Neuronal stem cell (in vitro differentiated cells): ENCODE measurements around the gene SPATC1L.
A peak's percentile ranks its signal among the peaks of the same experiment; 100 is the strongest.

Experiments
- DNase-seq: peaks from one replicate; pipeline ENCODE4 v3.0.0-alpha.2; 2013; ENCODE audit warnings: low spot score
- H2AFZ ChIP-seq: one replicate; pipeline ENCODE4 v1.6.1; 2013; ENCODE audit warnings: mild to moderate bottlenecking, low read length, inconsistent platforms
- H2AK5ac ChIP-seq: 2 replicates; pipeline ENCODE4 v1.6.1; 2013; ENCODE audit warnings: low read depth, mild to moderate bottlenecking, inconsistent platforms, low read length, moderate library complexity, mixed read lengths
- H2BK120ac ChIP-seq: 2 replicates; pipeline ENCODE4 v1.6.1; 2013; ENCODE audit warnings: low read depth, mild to moderate bottlenecking, inconsistent platforms, low read length, moderate library complexity, mixed read lengths
- H2BK12ac ChIP-seq: one replicate; pipeline ENCODE4 v1.6.1; 2013; ENCODE audit warnings: low read length, inconsistent platforms
- H2BK15ac ChIP-seq: 2 replicates; pipeline ENCODE4 v1.6.1; 2013; ENCODE audit warnings: mild to moderate bottlenecking, low read length, inconsistent platforms, mixed read lengths
- H2BK5ac ChIP-seq: one replicate; pipeline ENCODE4 v1.6.1; 2013; ENCODE audit warnings: inconsistent platforms, mild to moderate bottlenecking, low read length, moderate library complexity
- H3K14ac ChIP-seq: one replicate; pipeline ENCODE4 v1.6.1; 2013; ENCODE audit warnings: low read length, inconsistent platforms
- H3K18ac ChIP-seq: 2 replicates; pipeline ENCODE4 v1.6.1; 2013; ENCODE audit warnings: low read length, inconsistent platforms
- H3K23ac ChIP-seq: 2 replicates; pipeline ENCODE4 v1.6.1; 2013; ENCODE audit warnings: low read depth, mild to moderate bottlenecking, mixed read lengths, low read length, inconsistent platforms; ENCODE audit not compliant: poor library complexity
- H3K27ac ChIP-seq: replicated peaks from 3 replicates; pipeline ENCODE4 v1.5.1; 2013; ENCODE audit warnings: low read length, inconsistent platforms
- H3K27me3 ChIP-seq, 3 experiments: 2 replicates each; pipeline ENCODE4 v1.6.1; 2013; ENCODE audit warnings: low read length in 3 of 3, mild to moderate bottlenecking in 2 of 3, inconsistent platforms in 1 of 3, low read depth in 1 of 3, mixed read lengths in 1 of 3, moderate library complexity in 1 of 3; ENCODE audit not compliant: control insufficient read depth in 3 of 3, insufficient read depth in 3 of 3
- H3K36me3 ChIP-seq, 2 donors: replicated peaks in 1 of 2; 2 replicates each; pipeline ENCODE4 v1.6.1; 2013; ENCODE audit warnings: low read length in 2 of 2; ENCODE audit not compliant: control insufficient read depth in 2 of 2, insufficient read depth in 2 of 2
- H3K4ac ChIP-seq: 2 replicates; pipeline ENCODE4 v1.6.1; 2013; ENCODE audit warnings: inconsistent platforms, mild to moderate bottlenecking, low read length, moderate library complexity
- H3K4me1 ChIP-seq, 2 donors: 1 replicate in 1 of 2; 2 replicates in 1 of 2; pipeline ENCODE4 v1.6.1; 2013; ENCODE audit warnings: low read length in 2 of 2, low read depth in 1 of 2; ENCODE audit not compliant: control insufficient read depth in 2 of 2, insufficient read depth in 1 of 2
- H3K4me2 ChIP-seq: one replicate; pipeline ENCODE4 v1.6.1; 2013; ENCODE audit warnings: mild to moderate bottlenecking, low read length, inconsistent platforms; ENCODE audit not compliant: insufficient read depth, poor library complexity, severe bottlenecking
- H3K4me3 ChIP-seq, 2 donors: 2 replicates each; pipeline ENCODE4 v1.5.1; 2013; ENCODE audit warnings: low read length in 2 of 2, mild to moderate bottlenecking in 2 of 2, inconsistent platforms in 1 of 2, moderate library complexity in 1 of 2
- H3K79me1 ChIP-seq: one replicate; pipeline ENCODE4 v1.6.1; 2013; ENCODE audit warnings: low read depth, mild to moderate bottlenecking, inconsistent platforms, low read length, moderate library complexity
- H3K9ac ChIP-seq: one replicate; pipeline ENCODE4 v1.6.1; 2013; ENCODE audit warnings: mild to moderate bottlenecking, low read depth, low read length, inconsistent platforms; ENCODE audit not compliant: poor library complexity
- H3K9me3 ChIP-seq, 2 donors: replicated peaks in 1 of 2; 2 replicates each; pipeline versions ENCODE3 to v1.6.1; 2013; ENCODE audit warnings: low read length in 2 of 2, mild to moderate bottlenecking in 2 of 2, inconsistent platforms in 1 of 2, low read depth in 1 of 2, mixed read lengths in 1 of 2, moderate library complexity in 1 of 2; ENCODE audit not compliant: control insufficient read depth in 2 of 2, insufficient read depth in 1 of 2
- H4K8ac ChIP-seq: one replicate; pipeline ENCODE4 v1.6.1; 2013; ENCODE audit warnings: low read depth, mild to moderate bottlenecking, inconsistent platforms, low read length, moderate library complexity
- H4K91ac ChIP-seq: one replicate; pipeline ENCODE4 v1.6.1; 2013; ENCODE audit warnings: low read length, low read depth, mild to moderate bottlenecking, inconsistent platforms; ENCODE audit not compliant: poor library complexity
- WGBS, 2 donors: extraction: QIAGEN DNeasy Blood & Tissue Kit; methylation state at CpG; one replicate each; pipeline ENCODE4 v1.1.7; 2013; ENCODE audit warnings: missing lambda C conversion rate in 2 of 2, mixed read lengths in 1 of 2; ENCODE audit not compliant: insufficient read length in 2 of 2, insufficient replicate concordance in 1 of 2; ENCODE audit errors: extremely low coverage in 2 of 2; 5-methylcytosine and 5-hydroxymethylcytosine counted together

Gene SPATC1L

GRCh38 chr21:46211786-46212720 lies 27.8 kb upstream of the SPATC1L start:
- Histone ChIP-seq H2BK12ac (no peak overlapping the region), H3K18ac (peak overlapping the region; percentile 38), H3K27me3 (no peaks in the 10 kb centered on the region), H2BK120ac (no peak overlapping the region), H3K27ac (no peak overlapping the region), H2AK5ac (no peak overlapping the region), H4K8ac (no peak overlapping the region), H3K79me1 (peaks cover 24% of the 10 kb centered on the region), H3K9ac (peak overlapping the region; percentile 50), H3K9me3 (no peaks in the 10 kb centered on the region), H4K91ac (peak overlapping the region; percentile 30), H3K4me2 (no peak overlapping the region), H3K14ac (no peak overlapping the region), H2BK5ac (no peak overlapping the region), H3K36me3 (peaks cover 67 to 94% of the 10 kb centered on the region in 2 donors), H3K4me3 (no peak overlapping the region), H2BK15ac (no peak overlapping the region), H2AFZ (no peak overlapping the region), H3K4ac (no peak overlapping the region), H3K23ac (peak overlapping the region; percentile 80), H3K4me1 (peaks cover 0 to 2% of the 10 kb centered on the region in 2 donors)
- no CpG with 5 or more reads among the region's 23 CpGs for WGBS, 2 donors
- no peak for DNase-seq

GRCh38 chr21:46211376-46211775 lies 27.1 kb upstream of the SPATC1L start:
- H3K14ac ChIP-seq = no peak overlapping the region
- H2BK15ac ChIP-seq = no peak overlapping the region
- H2BK120ac ChIP-seq = no peak overlapping the region
- H3K9me3 ChIP-seq = no peaks in the 10 kb centered on the region
- H3K79me1 ChIP-seq = peaks cover 26% of the 10 kb centered on the region
- H3K36me3 ChIP-seq = peaks cover 72 to 96% of the 10 kb centered on the region in 2 donors
- H3K18ac ChIP-seq = no peak overlapping the region
- H2BK12ac ChIP-seq = no peak overlapping the region
- no peak overlapping the region for H2AK5ac ChIP-seq
- no peak overlapping the region for H3K27ac ChIP-seq
- H3K4me2 ChIP-seq = no peak overlapping the region
- WGBS, 2 donors = no CpG with 5 or more reads among the region's 7 CpGs
- no peaks in the 10 kb centered on the region for H3K27me3 ChIP-seq
- no peak for DNase-seq
- H3K9ac ChIP-seq = no peak overlapping the region
- H2AFZ ChIP-seq = no peak overlapping the region
- peaks cover 0 to 2% of the 10 kb centered on the region in 2 donors for H3K4me1 ChIP-seq
- no peak overlapping the region for H3K4me3 ChIP-seq
- peak overlapping the region; percentile 30 for H4K91ac ChIP-seq
- H2BK5ac ChIP-seq = no peak overlapping the region
- H3K4ac ChIP-seq = no peak overlapping the region
- H4K8ac ChIP-seq = no peak overlapping the region
- no peak overlapping the region for H3K23ac ChIP-seq

DNA sequence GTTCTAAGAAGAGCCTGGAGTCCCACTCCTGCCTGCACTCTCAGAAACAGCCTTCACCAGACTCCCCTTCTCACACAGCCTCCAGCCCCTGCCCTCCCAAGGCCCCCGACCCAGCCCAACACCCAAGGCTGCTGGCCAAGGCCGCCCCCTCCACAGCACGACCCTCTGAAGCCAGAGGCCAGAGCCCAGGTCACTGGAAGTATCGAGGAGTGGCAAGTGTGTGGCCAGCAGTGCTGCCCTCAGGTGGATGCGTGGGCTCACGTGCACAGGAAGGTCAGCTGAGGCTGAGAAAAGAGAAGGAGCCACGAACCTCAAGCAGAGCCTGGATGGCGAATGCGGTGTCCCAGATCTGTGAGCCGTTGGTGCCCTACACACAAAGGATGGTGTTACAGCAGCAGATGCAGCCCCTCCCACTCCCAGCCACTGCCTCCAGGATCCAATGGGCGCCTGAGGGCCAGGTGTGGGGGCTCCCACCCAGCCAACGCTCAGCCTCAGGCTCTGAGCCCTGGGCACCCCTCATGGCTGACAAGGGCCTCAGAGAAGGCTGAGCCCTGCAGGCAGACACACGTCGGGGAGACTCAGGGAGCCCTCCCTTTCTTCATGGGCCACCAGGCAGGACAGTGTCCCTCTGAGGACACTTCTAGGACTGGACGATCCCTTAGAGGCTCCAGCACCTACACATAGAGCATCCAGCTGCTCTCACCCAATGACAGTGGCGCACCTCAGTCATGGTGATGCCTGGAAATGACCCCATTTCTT lies 26.3 kb upstream of the SPATC1L start:
- H2BK12ac ChIP-seq = no peak overlapping the region
- WGBS, 2 donors = no CpG with 5 or more reads among the region's 16 CpGs

More for the DNA sequence above, 26.3 kb upstream of the SPATC1L start:
- Histone ChIP-seq H3K79me1 (peaks cover 28% of the 10 kb centered on the region), H3K36me3 (peaks cover 74 to 96% of the 10 kb centered on the region in 2 donors), H3K4ac (no peak overlapping the region), H3K4me3 (no peak overlapping the region), H4K91ac (no peak overlapping the region), H3K23ac (peak overlapping the region; percentile 65), H3K14ac (no peak overlapping the region), H2AFZ (no peak overlapping the region), H2BK15ac (no peak overlapping the region), H2BK5ac (no peak overlapping the region), H3K18ac (peak overlapping the region; percentile 85), H3K4me1 (peaks cover 0 to 2% of the 10 kb centered on the region in 2 donors), H3K4me2 (no peak overlapping the region), H2AK5ac (no peak overlapping the region), H2BK120ac (no peak overlapping the region), H4K8ac (no peak overlapping the region), H3K9ac (peak overlapping the region; percentile 21), H3K9me3 (no peaks in the 10 kb centered on the region), H3K27me3 (no peaks in the 10 kb centered on the region), H3K27ac (no peak overlapping the region)
- DNase-seq = no peak
